Stimulated activated CD4-positive, alpha-beta T cell treated with anti-CD3 and anti-CD28 coated beads, Interleukin-2, amount 100 ng/mL, for 4 hours (primary cell): Measurements from ENCODE around the gene GALNS.
A peak's percentile ranks its signal among the peaks of the same experiment; 100 is the strongest.
"Not testable (repeated sequence)": the region's sequence is repeated elsewhere in the genome, so short reads cannot be mapped to it uniquely, and the experiment has no call there.

ENCODE experiments used
- DNase-seq: peaks from one replicate; pipeline ENCODE4 v3.0.0-alpha.2; 2020; ENCODE audit warnings: low read depth

The GALNS gene

GRCh38 chr16:88783391-88784073 lies 73.2 kb downstream of the GALNS start:
- DNase-seq, result no peak

- peak; percentile 73 for DNase-seq
Measured at GRCh38 chr16:88782454-88783390, 74.0 kb downstream of the GALNS start.

GRCh38 chr16:88781140-88782077 lies 75.3 kb downstream of the GALNS start:
- peak; percentile 71 for DNase-seq

GRCh38 chr16:88780142-88781062 lies 76.3 kb downstream of the GALNS start:
- no peak for DNase-seq

GRCh38 chr16:88779406-88780141 lies 77.2 kb downstream of the GALNS start:
- no peak for DNase-seq

GRCh38 chr16:88778541-88779065 lies 78.1 kb downstream of the GALNS start:
- no peak for DNase-seq

GRCh38 chr16:88778271-88778525 lies 78.5 kb downstream of the GALNS start:
- DNase-seq, result no peak

GRCh38 chr16:88777471-88778270 lies 79.1 kb downstream of the GALNS start:
- DNase-seq, result no peak

GRCh38 chr16:88775825-88776224 lies 80.9 kb downstream of the GALNS start:
- no peak for DNase-seq

GRCh38 chr16:88774544-88775393 lies 82.0 kb downstream of the GALNS start:
- no peak for DNase-seq

GRCh38 chr16:88773812-88774291 lies 82.9 kb downstream of the GALNS start:
- no peak for DNase-seq

- no peak for DNase-seq
Measured at GRCh38 chr16:88772871-88773811, 83.6 kb downstream of the GALNS start.

GRCh38 chr16:88771781-88772180 lies 85.0 kb downstream of the GALNS start:
- not testable (repeated sequence) for DNase-seq

- no peak for DNase-seq
Measured at GRCh38 chr16:88771294-88771772, 85.4 kb downstream of the GALNS start.

- DNase-seq, result no peak
Measured at GRCh38 chr16:88770461-88771293, 86.1 kb downstream of the GALNS start.
